OCI-LY1 (cell line): ENCODE data around the gene MRRF.

Experiments
- H2AFZ ChIP-seq: fragments of 200-600 bp; sonication (generic), shearing (Covaris generic); 2 replicates; pipeline ENCODE4 v1.6.0; 2014; ENCODE audit warnings: antibody characterized with exemption, mild to moderate bottlenecking, low read length
- H3F3A ChIP-seq: fragments of 200-600 bp; sonication (generic), shearing (Covaris generic); 2 replicates; pipeline ENCODE4 v1.6.0; 2014; ENCODE audit warnings: mild to moderate bottlenecking, antibody characterized with exemption, low read length, moderate library complexity; ENCODE audit not compliant: insufficient read depth
- H3K27ac ChIP-seq: fragments of 200-600 bp; sonication (generic); 2 replicates; pipeline ENCODE4 v1.5.1; 2014; ENCODE audit warnings: low read length, mixed run types, mild to moderate bottlenecking, low read depth; ENCODE audit not compliant: poor library complexity, severe bottlenecking
- H3K27me3 ChIP-seq: fragments of 200-600 bp; sonication (generic); 2 replicates; pipeline ENCODE4 v1.6.0; 2014; ENCODE audit warnings: antibody characterized with exemption, mild to moderate bottlenecking, low read length, moderate library complexity; ENCODE audit not compliant: insufficient read depth
- H3K36me3 ChIP-seq: fragments of 200-600 bp; sonication (generic); 2 replicates; pipeline ENCODE4 v1.6.1; 2014; ENCODE audit warnings: mild to moderate bottlenecking, antibody characterized with exemption, low read length, moderate library complexity, mixed read lengths; ENCODE audit not compliant: insufficient read depth
- H3K4me1 ChIP-seq: fragments of 200-600 bp; sonication (generic); 2 replicates; pipeline ENCODE4 v1.5.1; 2014; ENCODE audit warnings: mild to moderate bottlenecking, low read length, moderate library complexity; ENCODE audit not compliant: insufficient read depth, severe bottlenecking
- H3K4me2 ChIP-seq: fragments of 200-600 bp; sonication (generic), shearing (Covaris generic); 2 replicates; pipeline ENCODE4 v1.6.1; 2014; ENCODE audit warnings: low read length
- H3K4me3 ChIP-seq: fragments of 200-600 bp; sonication (generic); 2 replicates; pipeline ENCODE4 v1.5.1; 2014; ENCODE audit warnings: low read length, low read depth, mild to moderate bottlenecking, mixed read lengths; ENCODE audit not compliant: poor library complexity, severe bottlenecking
- H3K79me2 ChIP-seq: fragments of 200-600 bp; shearing (Covaris generic); 2 replicates; pipeline ENCODE4 v1.6.1; 2016; ENCODE audit warnings: mixed run types, low read length, mixed read lengths; ENCODE audit not compliant: insufficient read depth
- H3K9ac ChIP-seq: fragments of 200-600 bp; sonication (generic), shearing (Covaris generic); 2 replicates; pipeline ENCODE4 v1.6.1; 2014; ENCODE audit warnings: mild to moderate bottlenecking, low read length, mixed read lengths
- H3K9me2 ChIP-seq: fragments of 200-600 bp; sonication (generic), shearing (Covaris generic); 2 replicates; pipeline ENCODE4 v1.6.1; 2014; ENCODE audit warnings: low read depth, mild to moderate bottlenecking, low read length, mixed read lengths
- H3K9me3 ChIP-seq: fragments of 200-600 bp; shearing (Covaris generic); 2 replicates; pipeline ENCODE4 v1.6.1; 2014; ENCODE audit warnings: low read length, mixed read lengths
- H4K20me1 ChIP-seq: fragments of 200-600 bp; sonication (generic), shearing (Covaris generic); 2 replicates; pipeline ENCODE4 v1.6.0; 2016; ENCODE audit warnings: mild to moderate bottlenecking, low read length; ENCODE audit not compliant: insufficient read depth
- EZH2 ChIP-seq: fragments of 200-600 bp; sonication (generic), shearing (Covaris generic); IDR thresholded peaks from 2 replicates; pipeline ENCODE4 v1.8.0; 2017; ENCODE audit warnings: borderline replicate concordance, mixed run types, mild to moderate bottlenecking, antibody characterized with exemption, low read length, moderate library complexity, mixed read lengths
- TF ChIP-seq, protein P1 (sequence below): fragments of 200-600 bp; sonication (generic), shearing (Covaris generic); IDR thresholded peaks from 2 replicates; pipeline ENCODE4 v1.5.1; 2017; ENCODE audit warnings: mild to moderate bottlenecking, antibody characterized with exemption, low read length, moderate library complexity, mixed read lengths

MRRF gene

DNA sequence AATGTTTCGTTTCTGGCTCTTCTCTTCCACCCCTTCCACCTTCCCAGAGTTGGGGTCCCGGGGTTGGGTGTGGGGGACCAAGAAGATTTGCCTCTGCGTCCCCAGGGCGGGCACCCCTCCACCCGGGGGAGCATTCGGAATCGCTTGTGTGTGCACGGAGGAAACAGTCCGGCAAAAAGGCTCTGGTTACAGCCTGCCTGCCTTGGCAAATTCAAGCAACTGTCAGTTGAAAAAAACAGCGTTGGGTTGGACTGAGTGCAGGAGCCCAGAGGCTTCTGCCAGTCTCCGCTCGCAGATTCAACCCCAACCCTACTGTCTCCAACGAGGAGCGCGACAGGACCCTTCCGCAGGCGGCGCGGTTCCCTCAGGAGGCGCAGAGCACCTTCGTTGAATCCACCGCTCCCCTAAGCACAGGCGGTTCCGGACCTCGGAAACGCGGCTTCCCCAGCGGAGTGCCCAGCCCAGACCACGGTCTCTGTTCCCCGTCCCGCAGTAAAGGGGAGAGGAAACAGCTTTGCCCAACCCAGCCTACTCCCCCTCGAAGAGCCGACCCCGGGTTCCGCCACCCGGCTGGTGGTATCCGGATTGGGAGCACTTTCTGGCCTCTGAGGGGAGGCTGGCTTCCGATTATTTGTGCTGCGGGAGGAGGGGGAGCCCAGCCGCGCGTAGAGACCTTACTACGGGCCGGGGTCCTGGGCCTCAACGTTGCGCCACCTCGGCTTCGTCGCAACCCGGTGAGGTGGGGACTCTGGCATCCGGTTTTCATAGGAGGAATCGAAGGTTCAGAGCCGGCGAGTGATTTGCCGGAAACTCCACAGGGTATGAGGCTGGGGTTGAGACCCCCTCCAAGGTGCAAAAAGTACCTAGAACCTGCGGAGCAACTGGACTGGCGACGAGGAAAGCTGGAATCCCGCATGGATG, 45.5 kb upstream of the MRRF start:
- no peaks in the 10 kb centered on the region for H3K9me2 ChIP-seq
- no peaks in the 10 kb centered on the region for H3K36me3 ChIP-seq
- no peak overlapping the region for H3K4me2 ChIP-seq
- TF ChIP-seq EZH2: no peak
- TF ChIP-seq, protein P1, sequence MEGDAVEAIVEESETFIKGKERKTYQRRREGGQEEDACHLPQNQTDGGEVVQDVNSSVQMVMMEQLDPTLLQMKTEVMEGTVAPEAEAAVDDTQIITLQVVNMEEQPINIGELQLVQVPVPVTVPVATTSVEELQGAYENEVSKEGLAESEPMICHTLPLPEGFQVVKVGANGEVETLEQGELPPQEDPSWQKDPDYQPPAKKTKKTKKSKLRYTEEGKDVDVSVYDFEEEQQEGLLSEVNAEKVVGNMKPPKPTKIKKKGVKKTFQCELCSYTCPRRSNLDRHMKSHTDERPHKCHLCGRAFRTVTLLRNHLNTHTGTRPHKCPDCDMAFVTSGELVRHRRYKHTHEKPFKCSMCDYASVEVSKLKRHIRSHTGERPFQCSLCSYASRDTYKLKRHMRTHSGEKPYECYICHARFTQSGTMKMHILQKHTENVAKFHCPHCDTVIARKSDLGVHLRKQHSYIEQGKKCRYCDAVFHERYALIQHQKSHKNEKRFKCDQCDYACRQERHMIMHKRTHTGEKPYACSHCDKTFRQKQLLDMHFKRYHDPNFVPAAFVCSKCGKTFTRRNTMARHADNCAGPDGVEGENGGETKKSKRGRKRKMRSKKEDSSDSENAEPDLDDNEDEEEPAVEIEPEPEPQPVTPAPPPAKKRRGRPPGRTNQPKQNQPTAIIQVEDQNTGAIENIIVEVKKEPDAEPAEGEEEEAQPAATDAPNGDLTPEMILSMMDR: no peak
- H3K9ac ChIP-seq: no peak overlapping the region
- H3F3A ChIP-seq: no peaks in the 10 kb centered on the region
- no peaks in the 10 kb centered on the region for H3K79me2 ChIP-seq
- H3K4me3 ChIP-seq: no peak overlapping the region
- H4K20me1 ChIP-seq: no peaks in the 10 kb centered on the region
- H3K27ac ChIP-seq: no peak overlapping the region
- peaks cover 2% of the 10 kb centered on the region for H3K4me1 ChIP-seq
- no peaks in the 10 kb centered on the region for H3K9me3 ChIP-seq
- no peak overlapping the region for H2AFZ ChIP-seq
- H3K27me3 ChIP-seq: peaks cover 7% of the 10 kb centered on the region; the same call in 1 of the 2 replicates

DNA sequence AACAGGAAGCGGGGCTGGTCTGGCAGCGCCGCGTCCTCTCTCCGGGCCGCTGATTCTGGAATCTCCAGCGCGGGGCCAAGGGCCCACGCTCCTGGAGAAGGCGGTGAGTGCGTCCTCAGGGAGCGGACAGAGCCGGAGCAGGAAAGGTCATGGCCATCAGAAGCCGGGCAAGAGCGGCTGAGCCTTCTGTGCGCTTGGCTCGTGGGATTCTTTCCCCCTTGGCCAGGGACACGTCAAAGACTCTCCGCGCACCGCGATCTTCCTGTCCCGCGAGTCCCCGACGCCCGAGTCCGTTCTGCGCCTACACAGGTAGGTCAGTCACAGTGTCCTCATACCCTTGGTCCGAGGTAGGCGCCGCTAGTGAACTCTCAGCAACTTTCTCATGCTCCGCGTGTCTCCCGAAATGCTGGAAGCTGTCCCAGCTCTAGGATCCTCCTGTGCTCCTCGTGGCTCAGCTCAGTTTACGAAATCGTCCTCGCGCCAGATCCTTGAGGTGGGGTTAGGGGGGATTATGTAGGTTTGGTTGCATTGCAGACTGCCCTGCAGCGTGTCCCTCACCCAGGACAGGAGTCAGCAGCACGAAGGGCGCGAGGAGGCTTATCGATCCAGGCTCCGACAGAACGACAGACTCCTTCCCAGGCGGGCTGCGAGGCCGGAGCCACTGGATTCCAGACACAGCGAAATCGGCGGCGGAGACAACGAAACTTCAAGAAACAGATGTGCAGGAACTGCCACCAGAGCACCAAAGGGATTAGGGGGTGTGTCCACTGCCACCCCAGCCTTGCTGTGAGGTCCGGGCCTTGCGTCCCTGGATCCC, 44.6 kb upstream of the MRRF start:
- H3K79me2 ChIP-seq: no peaks in the 10 kb centered on the region
- TF ChIP-seq EZH2: no peak
- TF ChIP-seq, protein P1: no peak
- H3K27ac ChIP-seq: no peak overlapping the region
- H3K9me3 ChIP-seq: no peaks in the 10 kb centered on the region
- no peak overlapping the region for H2AFZ ChIP-seq
- H3K4me2 ChIP-seq: no peak overlapping the region
- H3K36me3 ChIP-seq: no peaks in the 10 kb centered on the region
- H3K9ac ChIP-seq: no peak overlapping the region
- peaks cover 7% of the 10 kb centered on the region; the same call in 1 of the 2 replicates for H3K27me3 ChIP-seq
- no peak overlapping the region for H3K4me3 ChIP-seq
- no peaks in the 10 kb centered on the region for H3F3A ChIP-seq
- no peaks in the 10 kb centered on the region for H4K20me1 ChIP-seq
- H3K4me1 ChIP-seq: no peaks in the 10 kb centered on the region
- H3K9me2 ChIP-seq: no peaks in the 10 kb centered on the region

DNA sequence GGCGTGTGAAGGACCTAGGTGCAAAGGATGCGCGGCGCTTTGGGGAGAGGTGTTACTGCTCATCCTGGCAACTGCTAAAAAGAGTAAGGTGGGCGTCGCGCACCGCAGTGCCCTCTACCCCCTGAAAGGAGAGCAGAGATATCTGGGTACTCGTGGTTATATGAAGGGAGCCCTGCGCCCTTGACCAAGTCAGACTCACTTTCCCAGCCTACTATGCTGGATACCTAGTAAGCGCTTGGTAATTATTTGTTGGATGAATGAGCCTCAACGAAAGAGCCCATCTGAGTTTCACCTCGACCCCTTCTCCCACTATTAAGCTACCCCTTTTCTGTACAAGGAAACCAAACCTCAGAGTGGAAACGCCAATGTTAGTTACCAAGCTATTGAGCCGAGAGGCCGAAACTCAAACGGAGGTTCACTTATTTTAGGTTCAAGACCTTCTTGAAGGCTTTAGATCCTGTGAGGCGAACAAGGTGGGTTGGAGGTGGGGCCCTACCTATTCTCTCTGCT, 44.0 kb upstream of the MRRF start:
- H3F3A ChIP-seq: no peaks in the 10 kb centered on the region
- H3K9ac ChIP-seq: no peak overlapping the region
- no peaks in the 10 kb centered on the region for H3K4me1 ChIP-seq
- no peak overlapping the region for H3K4me3 ChIP-seq
- H4K20me1 ChIP-seq: no peaks in the 10 kb centered on the region
- H3K4me2 ChIP-seq: no peak overlapping the region
- H3K9me3 ChIP-seq: no peaks in the 10 kb centered on the region
- no peak overlapping the region for H3K27ac ChIP-seq
- no peak overlapping the region for H2AFZ ChIP-seq
- H3K27me3 ChIP-seq: peaks cover 7% of the 10 kb centered on the region; the same call in 1 of the 2 replicates
- no peaks in the 10 kb centered on the region for H3K36me3 ChIP-seq
- H3K9me2 ChIP-seq: no peaks in the 10 kb centered on the region
- H3K79me2 ChIP-seq: no peaks in the 10 kb centered on the region
- TF ChIP-seq, protein P1: no peak
- no peak for TF ChIP-seq EZH2
